NOMO-1 treated with dmso at 0.1 percent for 144 hours (cell line): Measurements from ENCODE around the gene NEK5.
"Not testable (repeated sequence)": the region's sequence is repeated elsewhere in the genome, so short reads cannot be mapped to it uniquely, and the experiment has no call there.

Experiments used
- DNase-seq: peaks from one replicate; lab custom pipeline; 2025; ENCODE audit not compliant: unreplicated experiment; lab: John Stamatoyannopoulos, UW

NEK5 gene

DNA sequence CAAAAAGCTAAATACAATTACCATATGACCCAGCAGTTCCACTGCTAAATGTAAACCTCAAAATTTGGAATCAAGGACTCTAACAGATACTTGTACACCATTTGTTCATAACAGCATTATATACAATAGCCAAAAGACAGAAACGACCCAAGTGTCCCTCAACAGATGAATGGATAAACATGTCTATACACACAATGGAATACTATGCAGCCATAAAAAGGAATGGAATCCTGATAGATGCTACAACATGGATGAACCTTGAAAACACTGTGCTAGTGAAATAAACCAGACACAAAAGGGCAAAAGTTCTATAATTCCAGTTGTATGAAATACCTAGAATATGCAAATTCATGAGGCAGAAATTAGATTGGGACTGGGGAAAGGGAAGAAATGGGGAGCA is 18.4 kb upstream of the NEK5 start:
- DNase-seq = no peak

DNA sequence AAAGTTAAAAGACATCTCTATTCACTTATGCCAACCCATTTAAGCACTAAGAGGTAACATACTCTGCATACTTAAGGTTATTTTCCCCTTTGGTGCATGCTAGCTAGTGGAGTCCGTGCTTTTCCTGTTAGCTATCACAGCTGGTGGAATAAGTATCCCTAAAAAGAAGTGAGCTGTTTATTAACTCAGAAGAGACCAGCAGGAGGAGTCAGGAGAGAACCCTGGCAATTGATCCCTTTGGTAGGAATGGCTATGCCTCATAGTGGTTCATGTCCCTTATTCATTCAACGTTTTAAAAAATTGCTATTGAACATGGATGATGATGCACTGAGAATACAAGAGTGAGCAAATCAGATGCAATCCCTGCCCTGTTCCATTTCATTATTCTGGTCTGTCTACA is 12.4 kb upstream of the NEK5 start:
- DNase-seq = no peak

DNA sequence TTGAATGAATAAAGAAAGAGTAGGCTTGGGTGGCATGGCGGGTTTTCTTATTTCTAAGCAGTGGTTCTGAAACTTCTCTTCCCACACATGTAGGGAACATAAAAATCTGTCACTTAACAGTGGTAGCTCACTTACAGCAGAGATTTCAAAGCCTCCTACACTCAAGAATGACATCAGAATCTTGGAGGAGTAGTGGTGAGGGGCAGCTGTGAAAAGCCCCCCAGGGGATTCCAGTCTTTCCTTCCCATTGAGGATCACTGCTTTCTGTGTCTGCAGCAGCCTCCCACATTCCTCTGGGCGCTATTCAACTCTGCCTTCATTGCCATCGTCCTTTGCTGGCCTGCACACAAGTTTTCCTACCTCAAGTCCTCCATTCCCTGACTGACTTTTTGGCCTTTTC is 8.6 kb upstream of the NEK5 start:
- DNase-seq = no peak

DNA sequence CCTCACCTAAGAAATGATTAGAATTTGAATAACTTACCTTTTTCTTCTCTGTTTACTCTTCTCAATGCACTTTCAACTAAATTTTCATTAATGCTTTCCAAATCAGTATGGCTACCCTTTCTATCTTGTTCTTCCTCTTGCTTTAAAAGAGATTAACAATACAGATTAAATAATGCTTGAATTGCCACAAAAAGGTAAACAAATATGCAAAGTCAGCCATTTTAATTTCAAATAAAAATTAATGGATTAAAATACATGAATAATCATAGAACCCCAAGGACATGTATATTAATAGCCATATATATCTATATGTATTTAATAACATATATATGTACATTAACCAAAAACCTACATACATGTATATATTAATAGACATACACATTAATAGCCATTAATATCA is 7.9 kb upstream of the NEK5 start:
- DNase-seq = no peak

GRCh38 chr13:52130641-52131040 is 1.8 kb upstream of the NEK5 start:
- DNase-seq = no peak

DNA sequence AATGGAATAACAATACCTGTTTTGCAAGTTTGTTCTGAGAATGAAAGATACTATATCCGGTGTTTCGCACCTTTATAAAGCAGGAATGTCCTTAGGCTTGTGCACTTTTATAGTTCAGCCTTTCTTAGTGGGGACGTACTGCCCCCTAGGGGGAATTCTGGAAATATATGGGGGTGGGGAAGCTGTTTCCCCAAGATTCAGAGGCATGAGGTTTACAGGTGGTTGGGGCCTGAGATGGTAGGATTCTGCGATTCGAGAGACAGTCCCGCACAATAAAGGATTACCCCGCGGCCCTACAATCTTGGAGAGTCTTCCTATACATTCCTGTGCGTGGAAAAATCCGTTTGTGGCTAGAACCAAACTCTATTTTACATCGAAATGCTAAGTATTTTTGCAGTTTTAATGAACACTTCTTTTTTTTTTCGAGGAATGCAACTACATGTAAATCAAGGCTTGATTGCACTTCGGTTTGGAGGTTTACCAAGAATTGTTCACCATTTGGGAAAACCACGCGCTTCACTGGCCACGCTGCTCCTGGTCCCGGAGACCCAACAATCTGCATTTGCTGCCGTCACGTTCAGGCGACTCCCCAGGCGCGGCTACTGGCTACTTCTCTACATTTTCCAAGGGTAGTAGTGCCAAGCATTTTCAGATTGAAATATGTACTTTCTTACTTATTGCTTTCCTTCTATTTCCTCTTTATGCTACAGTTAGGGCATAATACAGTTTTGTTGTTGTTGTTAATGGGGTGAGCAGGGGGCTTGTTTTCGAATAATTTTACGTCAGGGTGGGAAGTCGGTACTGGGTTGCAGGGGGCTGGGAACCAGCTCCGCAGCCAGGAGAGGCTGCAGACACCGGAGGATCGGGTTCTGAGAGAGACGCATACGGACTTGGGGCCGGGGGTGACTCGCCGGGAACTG is 830 bp downstream of the NEK5 start:
- peak; percentile 22 for DNase-seq

DNA sequence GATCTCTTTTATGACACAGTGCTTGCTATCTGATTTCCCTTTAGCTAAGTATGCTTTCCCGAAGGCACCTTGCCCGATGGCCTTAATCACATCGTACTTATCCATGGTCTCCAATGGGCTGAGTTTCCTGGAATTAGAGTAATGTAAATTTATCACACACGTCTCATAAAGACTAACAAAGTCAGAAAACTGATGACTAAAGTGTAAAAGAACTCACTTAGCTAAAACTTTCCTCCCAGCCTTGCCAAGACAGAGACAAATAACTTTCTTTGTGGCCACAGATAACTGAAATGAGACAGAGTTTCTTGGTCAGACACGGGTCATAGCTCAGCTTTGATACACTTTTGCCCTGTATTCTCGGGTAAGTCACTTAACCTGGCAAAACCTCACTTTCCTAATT is 1.5 kb downstream of the NEK5 start:
- DNase-seq = no peak

GRCh38 chr13:52125547-52125946 is 3.3 kb downstream of the NEK5 start:
- DNase-seq = no peak

DNA sequence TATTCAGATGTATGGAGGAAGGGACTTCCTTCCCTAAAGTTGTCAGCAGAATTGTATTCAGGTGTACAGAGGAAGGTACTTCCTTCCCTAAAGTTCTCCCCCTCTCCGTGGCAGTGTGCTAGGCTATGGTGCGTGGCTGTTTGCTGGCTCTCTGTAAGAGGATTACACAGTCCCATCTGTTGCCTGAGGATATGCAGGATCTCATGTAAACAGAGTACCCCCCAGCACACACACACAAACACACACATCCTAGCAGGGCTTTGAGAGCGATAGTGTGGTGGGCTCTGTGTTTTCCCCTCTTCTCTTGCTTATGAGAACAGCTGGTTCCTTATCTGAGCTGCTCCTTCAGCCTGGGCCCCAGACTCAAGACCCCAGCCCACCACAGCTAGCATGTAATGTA is 10.3 kb downstream of the NEK5 start:
- DNase-seq = no peak

- DNase-seq = no peak
Measured at GRCh38 chr13:52118095-52118494, 10.8 kb downstream of the NEK5 start.

DNA sequence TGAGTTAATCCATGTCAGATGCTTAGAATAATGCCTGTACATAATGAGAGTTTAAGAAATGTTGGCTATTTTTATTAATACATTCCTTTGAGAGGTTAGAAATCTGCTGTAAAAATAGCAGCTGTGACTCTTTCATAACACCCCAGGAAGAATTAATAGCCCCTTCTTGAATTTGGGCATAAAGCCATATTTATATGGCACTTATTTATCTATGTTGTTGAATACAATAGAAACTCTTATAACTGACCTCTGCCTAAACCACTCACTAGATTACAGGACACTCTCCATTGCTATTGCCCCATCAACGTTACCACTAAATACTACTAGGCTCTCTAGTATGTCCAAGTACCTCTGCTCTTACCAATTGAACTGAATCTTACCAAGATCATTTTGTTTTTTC is 16.3 kb downstream of the NEK5 start:
- DNase-seq = no peak

- DNase-seq = no peak
Measured at GRCh38 chr13:52109116-52109670, 19.7 kb downstream of the NEK5 start.

- no peak for DNase-seq
Measured at GRCh38 chr13:52105841-52106240, 23.0 kb downstream of the NEK5 start.

GRCh38 chr13:52104624-52105023 is 24.2 kb downstream of the NEK5 start:
- peak; percentile 20 for DNase-seq

DNA sequence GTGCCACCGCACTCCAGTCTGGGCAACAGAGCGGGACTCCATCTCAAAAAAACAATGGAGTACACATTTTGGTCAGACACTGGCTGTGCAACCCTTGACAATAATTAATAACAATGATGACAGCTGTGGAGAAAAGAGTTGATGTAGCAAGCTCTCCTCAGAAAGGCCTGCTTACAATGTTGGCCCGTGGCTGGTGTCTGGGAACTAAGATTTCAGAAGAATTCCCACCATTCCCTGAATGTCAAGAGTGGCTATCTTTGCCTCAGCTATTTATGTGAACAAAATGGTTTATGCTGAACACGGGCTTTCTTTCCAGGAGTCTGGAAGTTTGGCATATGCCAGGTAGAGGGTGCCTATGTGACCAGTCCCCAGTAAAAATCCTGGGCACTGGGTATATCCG is 25.5 kb downstream of the NEK5 start:
- DNase-seq = no peak

GRCh38 chr13:52102423-52102822 is 26.4 kb downstream of the NEK5 start:
- not testable (repeated sequence) for DNase-seq

DNA sequence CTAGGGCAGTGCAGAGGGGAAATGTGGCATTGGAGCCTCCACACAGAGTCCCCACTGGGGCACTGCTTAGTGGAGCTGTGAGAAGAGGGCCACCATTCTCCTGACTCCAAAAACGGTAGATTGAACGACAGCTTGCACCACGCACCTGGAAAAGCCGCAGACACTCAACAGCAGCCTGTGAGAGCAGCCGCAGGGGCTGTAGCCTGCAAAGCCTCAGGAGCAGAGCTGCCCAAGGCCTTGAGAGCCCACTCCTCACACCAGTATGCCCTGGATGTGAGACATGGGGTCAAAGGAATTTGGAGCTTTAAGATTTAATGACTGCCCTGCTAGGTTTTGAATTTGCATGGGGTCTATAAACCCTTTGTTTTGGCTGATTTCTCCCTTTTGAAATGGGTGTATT is 31.7 kb downstream of the NEK5 start:
- DNase-seq = no peak

GRCh38 chr13:52096748-52097147 is 32.1 kb downstream of the NEK5 start:
- DNase-seq = no peak

GRCh38 chr13:52096062-52096461 is 32.8 kb downstream of the NEK5 start:
- no peak for DNase-seq

DNA sequence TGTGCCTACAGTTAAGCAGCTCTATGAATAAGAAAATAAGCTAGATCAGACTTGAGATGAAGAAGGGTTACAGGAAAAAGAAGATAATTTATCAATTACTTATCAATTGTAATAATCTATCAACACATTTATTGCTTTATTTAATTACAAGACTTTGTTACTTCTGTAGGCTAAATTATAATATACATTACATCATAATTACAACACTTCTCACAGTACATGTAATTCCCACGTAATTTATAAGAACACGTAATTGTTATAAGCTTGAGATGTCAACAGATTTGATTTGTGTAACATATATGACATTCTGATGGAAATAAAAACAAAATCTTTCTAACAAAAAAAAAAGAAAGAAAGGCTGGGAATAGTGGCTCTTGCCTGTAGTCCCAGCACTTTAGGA is 36.8 kb downstream of the NEK5 start:
- no peak for DNase-seq

- DNase-seq = no peak
Measured at GRCh38 chr13:52091473-52091872, 37.4 kb downstream of the NEK5 start.

DNA sequence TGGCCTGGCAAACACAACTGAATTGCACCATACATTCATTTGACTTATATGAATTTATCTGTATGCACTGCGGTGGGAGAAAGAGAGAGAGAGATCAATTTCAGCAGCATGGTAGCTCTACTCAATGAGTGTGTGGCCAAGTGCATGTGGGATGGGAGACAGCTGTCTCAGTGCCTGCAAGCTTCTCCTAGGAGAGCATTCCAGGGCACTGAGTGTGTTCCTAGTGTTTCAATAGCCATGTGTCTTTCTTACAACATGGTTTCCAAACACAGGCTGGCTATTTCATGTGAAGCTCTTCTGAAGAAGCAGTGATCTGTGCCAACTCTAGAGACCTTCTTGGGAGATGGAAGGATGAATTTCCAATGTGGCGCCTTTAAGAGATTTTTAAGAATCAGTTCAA is 43.5 kb downstream of the NEK5 start:
- no peak for DNase-seq

GRCh38 chr13:52084981-52085380 is 43.9 kb downstream of the NEK5 start:
- not testable (repeated sequence) for DNase-seq
